Measurements from ENCODE around the gene SLC12A9. TPM values are rescaled to one million over a fixed set of nuclear protein-coding genes. Genes with fewer than 3 reads are reported as not detected.

The SLC12A9 gene
- total and polyA plus RNA-seq, 2 experiments from 2014 or later = 17.1 to 21.3 TPM

- TF ChIP-seq CTCF (IDR thresholded peaks at IDR 0.05; ENCODE audit: poor library complexity) (no peak), EZH2 (IDR thresholded peaks at IDR 0.05; ENCODE audit: borderline replicate concordance) (no peak), EZH2phosphoT487 (IDR thresholded peaks at IDR 0.05; ENCODE audit: low read depth, severe bottlenecking, unreplicated experiment) (no peak)
- peaks cover 5% of the 10 kb centered on the region for H3K4me1 ChIP-seq (ENCODE audit: insufficient read depth)
- H3K9me3 ChIP-seq (ENCODE audit: low read depth) = no peaks in the 10 kb centered on the region
- H3K27ac ChIP-seq = no peak overlapping the region
- H3K36me3 ChIP-seq (replicated peaks; ENCODE audit: insufficient read depth, low read depth) = no peaks in the 10 kb centered on the region
- H3K4me3 ChIP-seq = no peak overlapping the region
- H3K9me2 ChIP-seq (replicated peaks; ENCODE audit: insufficient read depth) = no peaks in the 10 kb centered on the region
- H3K79me2 ChIP-seq = peaks cover 74% of the 10 kb centered on the region
- no peaks in the 10 kb centered on the region for H3K27me3 ChIP-seq
- peaks cover 42% of the 10 kb centered on the region for H4K20me1 ChIP-seq (ENCODE audit: insufficient read depth, poor library complexity, severe bottlenecking)
- H3K4me2 ChIP-seq = no peak overlapping the region
- WGBS (ENCODE audit: low lambda C conversion rate, missing lambda C conversion rate) = 96% methylated on average over 24 of the region's 24 CpGs
- DNase-seq (ENCODE audit: low spot score) = no peak
- no peak overlapping the region for H2AFZ ChIP-seq
Observed at GRCh38 chr7:100882785-100883526, 30.4 kb downstream of the SLC12A9 start.

- WGBS (ENCODE audit: low lambda C conversion rate, missing lambda C conversion rate) = 95% methylated on average over 28 of the region's 29 CpGs
Observed at GRCh38 chr7:100884736-100885439, 32.4 kb downstream of the SLC12A9 start.

GRCh38 chr7:100885440-100886141, 33.1 kb downstream of the SLC12A9 start:
- TF ChIP-seq EZH2phosphoT487 (IDR thresholded peaks at IDR 0.05; ENCODE audit: low read depth, severe bottlenecking, unreplicated experiment) (no peak), CTCF (IDR thresholded peaks at IDR 0.05; ENCODE audit: poor library complexity) (no peak), EZH2 (IDR thresholded peaks at IDR 0.05; ENCODE audit: borderline replicate concordance) (no peak)
- no peaks in the 10 kb centered on the region for H3K27me3 ChIP-seq
- H3K27ac ChIP-seq = no peak overlapping the region
- peaks cover 16% of the 10 kb centered on the region for H3K4me1 ChIP-seq (ENCODE audit: insufficient read depth)
- no peaks in the 10 kb centered on the region for H3K9me3 ChIP-seq (ENCODE audit: low read depth)
- H3K79me2 ChIP-seq = peaks cover 59% of the 10 kb centered on the region
- H3K9me2 ChIP-seq (replicated peaks; ENCODE audit: insufficient read depth) = no peaks in the 10 kb centered on the region
- 78% methylated on average over 22 of the region's 22 CpGs for WGBS (ENCODE audit: low lambda C conversion rate, missing lambda C conversion rate)
- H3K4me3 ChIP-seq = no peak overlapping the region
- DNase-seq (ENCODE audit: low spot score) = no peak
- no peak overlapping the region for H2AFZ ChIP-seq
- no peaks in the 10 kb centered on the region for H3K36me3 ChIP-seq (replicated peaks; ENCODE audit: insufficient read depth, low read depth)
- no peak overlapping the region for H3K4me2 ChIP-seq
- peaks cover 16% of the 10 kb centered on the region for H4K20me1 ChIP-seq (ENCODE audit: insufficient read depth, poor library complexity, severe bottlenecking)

More at GRCh38 chr7:100884736-100885439, 32.4 kb downstream of the SLC12A9 start:
- no peak overlapping the region for H3K27ac ChIP-seq
- H3K4me3 ChIP-seq = no peak overlapping the region
- peaks cover 66% of the 10 kb centered on the region for H3K79me2 ChIP-seq
- no peak overlapping the region for H2AFZ ChIP-seq
- H4K20me1 ChIP-seq (ENCODE audit: insufficient read depth, poor library complexity, severe bottlenecking) = peaks cover 23% of the 10 kb centered on the region
- no peaks in the 10 kb centered on the region for H3K27me3 ChIP-seq
- H3K4me1 ChIP-seq (ENCODE audit: insufficient read depth) = peaks cover 12% of the 10 kb centered on the region
- no peak for DNase-seq (ENCODE audit: low spot score)
- no peaks in the 10 kb centered on the region for H3K9me3 ChIP-seq (ENCODE audit: low read depth)
- no peak for TF ChIP-seq EZH2phosphoT487 (IDR thresholded peaks at IDR 0.05; ENCODE audit: low read depth, severe bottlenecking, unreplicated experiment)
- no peak for TF ChIP-seq EZH2 (IDR thresholded peaks at IDR 0.05; ENCODE audit: borderline replicate concordance)
- TF ChIP-seq CTCF (IDR thresholded peaks at IDR 0.05; ENCODE audit: poor library complexity) = no peak
- no peaks in the 10 kb centered on the region for H3K36me3 ChIP-seq (replicated peaks; ENCODE audit: insufficient read depth, low read depth)
- no peak overlapping the region for H3K4me2 ChIP-seq
- no peaks in the 10 kb centered on the region for H3K9me2 ChIP-seq (replicated peaks; ENCODE audit: insufficient read depth)
